ENCODE data around the gene SUSD4.
"Not testable (repeated sequence)": the region's sequence is repeated elsewhere in the genome, so short reads cannot be mapped to it uniquely, and the experiment has no call there.

SUSD4 gene

DNA sequence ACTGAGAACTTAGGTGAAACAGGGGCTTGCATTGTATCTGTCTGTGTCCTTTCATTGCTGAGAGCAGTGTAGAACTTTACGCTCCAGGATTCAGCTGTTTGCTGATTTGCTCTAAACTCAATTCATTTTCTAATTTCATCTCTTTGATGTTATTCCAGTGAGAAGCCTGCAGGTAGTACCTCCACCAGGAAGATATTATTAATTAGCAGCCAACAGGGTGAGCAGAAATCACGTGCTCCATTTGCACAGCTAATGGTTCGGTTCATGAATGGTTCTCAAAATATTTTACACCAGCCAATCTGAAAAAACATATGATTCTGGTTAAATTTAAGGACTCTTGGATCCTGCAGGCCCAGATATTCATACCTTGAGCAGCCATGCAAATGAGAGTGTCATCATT is 52.1 kb downstream of the SUSD4 start:
- H3K4me3 Mint-ChIP-seq, result no peak overlapping the region
- H3K4me1 Mint-ChIP-seq, result no peaks in the 10 kb centered on the region
- H3K9me3 Mint-ChIP-seq, result no peaks in the 10 kb centered on the region
- H3K36me3 Mint-ChIP-seq, result no peaks in the 10 kb centered on the region
- H3K27ac Mint-ChIP-seq, result no peak overlapping the region
- CTCF ChIA-PET, result no interaction called here
- H3K27me3 Mint-ChIP-seq, result no peaks in the 10 kb centered on the region
- no peak for DNase-seq

DNA sequence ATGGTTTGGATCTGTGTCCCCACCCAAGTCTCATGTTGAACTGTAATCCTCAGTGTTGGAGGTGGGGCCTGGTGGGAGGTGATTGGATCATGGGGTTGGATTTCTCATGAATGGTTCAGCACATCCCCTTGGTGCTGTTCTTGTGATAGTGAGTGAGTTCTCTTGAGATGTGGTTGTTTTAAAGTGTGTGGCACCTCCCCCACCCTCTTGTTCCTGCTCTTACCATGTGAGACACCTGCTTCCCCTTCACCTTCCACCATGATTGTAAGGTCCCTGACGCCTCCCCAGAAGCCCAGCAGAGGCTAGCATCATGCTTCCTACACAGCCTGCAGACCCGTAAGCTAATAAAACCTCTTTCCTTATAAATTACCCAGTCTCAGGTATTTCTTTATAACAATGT is 55.8 kb downstream of the SUSD4 start:
- Mint-ChIP-seq H3K4me3 (no peak overlapping the region), H3K4me1 (no peaks in the 10 kb centered on the region), H3K27me3 (no peaks in the 10 kb centered on the region), H3K9me3 (peaks cover 3% of the 10 kb centered on the region), H3K27ac (no peak overlapping the region), H3K36me3 (no peaks in the 10 kb centered on the region)
- DNase-seq, result no peak
- CTCF ChIA-PET, result no interaction called here

GRCh38 chr1:223307544-223307943 is 56.4 kb downstream of the SUSD4 start:
- no peak for DNase-seq
- Mint-ChIP-seq H3K27me3 (no peaks in the 10 kb centered on the region), H3K4me1 (no peaks in the 10 kb centered on the region), H3K4me3 (no peak overlapping the region), H3K36me3 (no peaks in the 10 kb centered on the region), H3K9me3 (peaks cover 3% of the 10 kb centered on the region), H3K27ac (no peak overlapping the region)
- CTCF ChIA-PET, result interaction anchor here (1.0 kb wide), 1 partner anchor 389 kb away, joined by 3 read pairs; no protein-coding TSS in a partner anchor

- no peak for DNase-seq
- Mint-ChIP-seq H3K4me1 (peaks cover 4% of the 10 kb centered on the region), H3K27ac (no peak overlapping the region), H3K27me3 (no peaks in the 10 kb centered on the region), H3K36me3 (no peaks in the 10 kb centered on the region), H3K4me3 (no peak overlapping the region), H3K9me3 (peaks cover 3% of the 10 kb centered on the region)
- CTCF ChIA-PET, result no interaction called here
Observed at GRCh38 chr1:223304931-223305330, 59.0 kb downstream of the SUSD4 start.

DNA sequence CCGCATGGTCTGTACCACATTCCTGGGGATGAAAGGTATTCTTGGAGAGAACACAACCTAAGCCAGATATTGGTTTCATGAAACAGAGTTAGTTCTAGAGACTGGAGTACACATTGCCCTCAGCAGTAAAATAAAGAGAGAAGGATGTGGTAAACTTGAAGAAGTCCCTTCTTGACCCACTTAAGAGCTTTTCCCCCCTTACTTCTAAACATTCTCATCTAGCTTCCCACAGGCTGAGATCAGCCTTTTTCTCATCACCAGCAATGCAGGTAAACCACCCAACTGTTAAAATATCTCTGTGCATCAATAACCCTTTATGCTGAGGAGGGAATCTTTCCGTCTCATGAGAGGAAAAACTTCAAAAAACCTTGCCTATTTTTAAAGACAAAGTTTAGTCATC is 62.6 kb downstream of the SUSD4 start:
- CTCF ChIA-PET, result no interaction called here
- no peak for DNase-seq
- Mint-ChIP-seq H3K27me3 (no peaks in the 10 kb centered on the region), H3K9me3 (peaks cover 3% of the 10 kb centered on the region), H3K4me1 (peaks cover 4% of the 10 kb centered on the region), H3K4me3 (no peak overlapping the region), H3K27ac (no peak overlapping the region), H3K36me3 (no peaks in the 10 kb centered on the region)

- H3K4me3 Mint-ChIP-seq, result no peak overlapping the region
- peaks cover 4% of the 10 kb centered on the region for H3K4me1 Mint-ChIP-seq
- H3K9me3 Mint-ChIP-seq, result peaks cover 3% of the 10 kb centered on the region
- no peaks in the 10 kb centered on the region for H3K36me3 Mint-ChIP-seq
- CTCF ChIA-PET, result no interaction called here
- DNase-seq, result no peak
- H3K27ac Mint-ChIP-seq, result no peak overlapping the region
- no peaks in the 10 kb centered on the region for H3K27me3 Mint-ChIP-seq
Observed at GRCh38 chr1:223299553-223299952, 64.4 kb downstream of the SUSD4 start.

- H3K4me1 Mint-ChIP-seq, result peaks cover 4% of the 10 kb centered on the region
- no peaks in the 10 kb centered on the region for H3K36me3 Mint-ChIP-seq
- no peak overlapping the region for H3K4me3 Mint-ChIP-seq
- DNase-seq, result no peak
- no peaks in the 10 kb centered on the region for H3K27me3 Mint-ChIP-seq
- peaks cover 3% of the 10 kb centered on the region for H3K9me3 Mint-ChIP-seq
- CTCF ChIA-PET, result no interaction called here
- no peak overlapping the region for H3K27ac Mint-ChIP-seq
Observed at GRCh38 chr1:223298701-223299100, 65.3 kb downstream of the SUSD4 start.

DNA sequence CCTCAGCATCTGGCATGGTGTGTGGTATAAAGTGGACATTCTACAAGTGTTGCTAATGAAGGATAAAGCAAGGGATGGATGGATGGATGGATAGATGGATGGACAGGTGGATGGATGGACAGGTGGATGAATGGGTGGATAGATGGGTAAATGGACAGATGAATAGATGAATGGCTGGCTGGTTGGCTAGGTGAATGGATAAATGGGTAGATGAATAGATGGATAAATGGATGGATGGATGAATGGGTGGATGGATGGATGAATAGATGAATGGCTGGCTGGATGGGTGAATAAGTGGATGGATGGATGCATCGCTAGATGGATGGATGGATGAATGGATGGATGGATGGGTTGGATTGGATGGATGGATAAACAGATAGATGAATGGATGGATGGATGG is 66.2 kb downstream of the SUSD4 start:
- Mint-ChIP-seq H3K27me3 (no peaks in the 10 kb centered on the region), H3K36me3 (no peaks in the 10 kb centered on the region), H3K9me3 (no peaks in the 10 kb centered on the region), H3K4me3 (no peak overlapping the region), H3K4me1 (peaks cover 4% of the 10 kb centered on the region), H3K27ac (no peak overlapping the region)
- CTCF ChIA-PET, result no interaction called here
- no peak for DNase-seq

- no peaks in the 10 kb centered on the region for H3K9me3 Mint-ChIP-seq
- no peaks in the 10 kb centered on the region for H3K4me1 Mint-ChIP-seq
- DNase-seq, result no peak
- H3K36me3 Mint-ChIP-seq, result no peaks in the 10 kb centered on the region
- H3K27me3 Mint-ChIP-seq, result no peaks in the 10 kb centered on the region
- H3K27ac Mint-ChIP-seq, result no peak overlapping the region
- CTCF ChIA-PET, result no interaction called here
- H3K4me3 Mint-ChIP-seq, result no peak overlapping the region
Observed at GRCh38 chr1:223291796-223292195, 72.2 kb downstream of the SUSD4 start.

DNA sequence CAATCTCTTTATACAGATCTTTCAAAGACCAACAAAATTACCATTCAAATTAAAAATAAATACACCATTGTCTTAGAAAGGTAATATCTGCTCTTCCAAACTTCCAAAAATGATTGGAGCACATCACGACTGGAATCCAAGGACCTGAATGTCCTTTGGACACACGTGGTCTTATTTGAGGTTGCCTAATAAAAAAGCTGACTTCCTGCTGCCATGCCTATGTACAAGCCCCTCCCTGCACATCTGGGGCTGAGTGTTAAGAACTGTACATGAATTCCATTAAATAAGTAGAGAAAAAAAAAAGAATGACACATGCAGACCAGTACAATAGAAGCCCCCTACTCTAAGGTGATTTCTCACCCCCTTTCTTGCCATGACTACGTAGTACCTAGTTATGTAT is 73.6 kb downstream of the SUSD4 start:
- Mint-ChIP-seq H3K4me1 (no peaks in the 10 kb centered on the region), H3K36me3 (no peaks in the 10 kb centered on the region), H3K9me3 (peaks cover 4% of the 10 kb centered on the region), H3K27me3 (no peaks in the 10 kb centered on the region), H3K27ac (no peak overlapping the region), H3K4me3 (no peak overlapping the region)
- DNase-seq, result no peak
- CTCF ChIA-PET, result no interaction called here

GRCh38 chr1:223289621-223290020 is 74.4 kb downstream of the SUSD4 start:
- CTCF ChIA-PET, result no interaction called here
- H3K27me3 Mint-ChIP-seq, result no peaks in the 10 kb centered on the region

DNA sequence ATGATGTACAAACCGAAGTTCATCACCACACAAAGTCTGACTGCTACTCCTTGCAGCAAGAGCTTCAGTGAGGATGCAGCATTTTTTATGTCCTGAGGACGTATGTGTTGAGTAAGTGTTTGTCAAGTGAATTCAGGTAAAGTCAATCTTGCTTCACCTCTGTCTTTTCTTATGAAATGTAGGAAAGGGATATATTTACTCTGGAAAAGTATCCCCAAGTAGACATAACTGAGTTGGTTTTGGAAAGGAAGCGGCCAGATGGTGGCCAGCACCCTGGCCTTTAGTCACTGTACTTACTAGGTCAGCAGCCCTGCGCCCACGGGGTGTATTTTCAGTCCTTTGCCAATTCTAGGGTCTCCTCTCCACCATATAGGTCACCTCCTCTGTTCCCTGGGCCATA is 75.2 kb downstream of the SUSD4 start:
- H3K27ac Mint-ChIP-seq, result no peak overlapping the region
- no peak overlapping the region for H3K4me3 Mint-ChIP-seq
- CTCF ChIA-PET, result no interaction called here
- no peaks in the 10 kb centered on the region for H3K36me3 Mint-ChIP-seq
- no peaks in the 10 kb centered on the region for H3K4me1 Mint-ChIP-seq
- no peaks in the 10 kb centered on the region for H3K27me3 Mint-ChIP-seq
- no peak for DNase-seq
- H3K9me3 Mint-ChIP-seq, result peaks cover 8% of the 10 kb centered on the region

More at GRCh38 chr1:223289621-223290020, 74.4 kb downstream of the SUSD4 start:
- H3K27ac Mint-ChIP-seq, result no peak overlapping the region
- H3K4me1 Mint-ChIP-seq, result no peaks in the 10 kb centered on the region
- H3K36me3 Mint-ChIP-seq, result no peaks in the 10 kb centered on the region
- DNase-seq, result no peak
- no peak overlapping the region for H3K4me3 Mint-ChIP-seq
- peaks cover 8% of the 10 kb centered on the region for H3K9me3 Mint-ChIP-seq

GRCh38 chr1:223285452-223285851 is 78.5 kb downstream of the SUSD4 start:
- peaks cover 8% of the 10 kb centered on the region for H3K9me3 Mint-ChIP-seq
- H3K4me3 Mint-ChIP-seq, result no peak overlapping the region
- no peak overlapping the region for H3K27ac Mint-ChIP-seq
- H3K27me3 Mint-ChIP-seq, result no peaks in the 10 kb centered on the region
- CTCF ChIA-PET, result no interaction called here
- H3K4me1 Mint-ChIP-seq, result no peaks in the 10 kb centered on the region
- no peaks in the 10 kb centered on the region for H3K36me3 Mint-ChIP-seq
- no peak for DNase-seq

GRCh38 chr1:223283697-223284096 is 80.3 kb downstream of the SUSD4 start:
- H3K4me1 Mint-ChIP-seq, H3K36me3 Mint-ChIP-seq, CTCF ChIA-PET, H3K4me3 Mint-ChIP-seq, DNase-seq, H3K9me3 Mint-ChIP-seq, H3K27ac Mint-ChIP-seq, H3K27me3 Mint-ChIP-seq: not testable (repeated sequence)

DNA sequence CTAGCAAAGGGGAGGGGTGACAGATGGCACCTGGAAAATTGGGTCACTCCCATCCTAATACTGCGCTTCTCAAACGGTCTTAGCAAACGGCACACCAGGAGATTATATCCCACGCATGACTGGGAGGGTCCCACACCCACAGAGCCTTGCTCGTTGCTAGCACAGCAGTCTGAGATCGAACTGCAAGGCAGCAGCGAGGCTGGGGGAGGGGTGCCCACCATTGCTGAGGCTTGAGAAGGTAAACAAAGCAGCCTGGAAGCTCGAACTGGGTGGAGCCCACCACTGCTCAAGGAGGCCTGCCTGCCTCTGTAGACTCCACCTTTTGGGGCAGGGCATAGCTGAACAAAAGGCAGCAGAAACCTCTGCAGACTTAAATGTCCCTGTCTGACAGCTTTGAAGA is 85.7 kb downstream of the SUSD4 start:
- H3K4me1 Mint-ChIP-seq, H3K27me3 Mint-ChIP-seq, H3K9me3 Mint-ChIP-seq, CTCF ChIA-PET, H3K4me3 Mint-ChIP-seq, H3K36me3 Mint-ChIP-seq, DNase-seq, H3K27ac Mint-ChIP-seq: not testable (repeated sequence)

- no peaks in the 10 kb centered on the region for H3K36me3 Mint-ChIP-seq
- no peaks in the 10 kb centered on the region for H3K9me3 Mint-ChIP-seq
- no peak for DNase-seq
- CTCF ChIA-PET, result no interaction called here
- no peak overlapping the region for H3K4me3 Mint-ChIP-seq
- no peaks in the 10 kb centered on the region for H3K4me1 Mint-ChIP-seq
- H3K27me3 Mint-ChIP-seq, result no peaks in the 10 kb centered on the region
- H3K27ac Mint-ChIP-seq, result no peak overlapping the region
Observed at GRCh38 chr1:223276029-223276428, 87.9 kb downstream of the SUSD4 start.
